ENCODE measurements around the gene RPS28.
A peak's percentile ranks its signal among the peaks of the same experiment; 100 is the strongest.

Gene RPS28

DNA sequence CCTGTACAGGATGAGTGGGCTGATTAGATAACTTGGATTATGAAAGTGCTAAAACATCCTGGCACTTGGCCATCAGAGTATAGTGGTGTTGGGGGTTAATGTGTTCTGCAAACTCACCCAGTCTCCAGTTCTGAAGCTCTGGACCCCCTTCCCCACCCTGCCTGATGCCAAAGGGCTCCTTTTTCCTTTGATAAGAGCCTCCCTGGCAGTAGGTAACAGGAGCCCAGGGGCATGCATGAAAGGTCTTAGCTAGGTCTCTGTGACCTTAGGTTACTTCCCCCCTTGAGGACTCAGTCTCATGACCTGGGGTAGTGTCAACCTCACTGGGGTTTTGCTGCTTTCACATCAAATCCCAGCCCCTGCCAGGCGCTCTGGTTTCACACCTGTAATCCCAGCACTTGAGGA lies 2.5 kb downstream of the RPS28 start:
- no peak overlapping the region for H3K4me3 ChIP-seq (ENCODE audit: low read depth, low read length)
- no peak for DNase-seq (ENCODE audit: low read depth)
- TF ChIP-seq, protein P1, sequence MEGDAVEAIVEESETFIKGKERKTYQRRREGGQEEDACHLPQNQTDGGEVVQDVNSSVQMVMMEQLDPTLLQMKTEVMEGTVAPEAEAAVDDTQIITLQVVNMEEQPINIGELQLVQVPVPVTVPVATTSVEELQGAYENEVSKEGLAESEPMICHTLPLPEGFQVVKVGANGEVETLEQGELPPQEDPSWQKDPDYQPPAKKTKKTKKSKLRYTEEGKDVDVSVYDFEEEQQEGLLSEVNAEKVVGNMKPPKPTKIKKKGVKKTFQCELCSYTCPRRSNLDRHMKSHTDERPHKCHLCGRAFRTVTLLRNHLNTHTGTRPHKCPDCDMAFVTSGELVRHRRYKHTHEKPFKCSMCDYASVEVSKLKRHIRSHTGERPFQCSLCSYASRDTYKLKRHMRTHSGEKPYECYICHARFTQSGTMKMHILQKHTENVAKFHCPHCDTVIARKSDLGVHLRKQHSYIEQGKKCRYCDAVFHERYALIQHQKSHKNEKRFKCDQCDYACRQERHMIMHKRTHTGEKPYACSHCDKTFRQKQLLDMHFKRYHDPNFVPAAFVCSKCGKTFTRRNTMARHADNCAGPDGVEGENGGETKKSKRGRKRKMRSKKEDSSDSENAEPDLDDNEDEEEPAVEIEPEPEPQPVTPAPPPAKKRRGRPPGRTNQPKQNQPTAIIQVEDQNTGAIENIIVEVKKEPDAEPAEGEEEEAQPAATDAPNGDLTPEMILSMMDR (conservative IDR thresholded peaks at IDR 0.05; ENCODE audit: low read depth, low read length): no peak

DNA sequence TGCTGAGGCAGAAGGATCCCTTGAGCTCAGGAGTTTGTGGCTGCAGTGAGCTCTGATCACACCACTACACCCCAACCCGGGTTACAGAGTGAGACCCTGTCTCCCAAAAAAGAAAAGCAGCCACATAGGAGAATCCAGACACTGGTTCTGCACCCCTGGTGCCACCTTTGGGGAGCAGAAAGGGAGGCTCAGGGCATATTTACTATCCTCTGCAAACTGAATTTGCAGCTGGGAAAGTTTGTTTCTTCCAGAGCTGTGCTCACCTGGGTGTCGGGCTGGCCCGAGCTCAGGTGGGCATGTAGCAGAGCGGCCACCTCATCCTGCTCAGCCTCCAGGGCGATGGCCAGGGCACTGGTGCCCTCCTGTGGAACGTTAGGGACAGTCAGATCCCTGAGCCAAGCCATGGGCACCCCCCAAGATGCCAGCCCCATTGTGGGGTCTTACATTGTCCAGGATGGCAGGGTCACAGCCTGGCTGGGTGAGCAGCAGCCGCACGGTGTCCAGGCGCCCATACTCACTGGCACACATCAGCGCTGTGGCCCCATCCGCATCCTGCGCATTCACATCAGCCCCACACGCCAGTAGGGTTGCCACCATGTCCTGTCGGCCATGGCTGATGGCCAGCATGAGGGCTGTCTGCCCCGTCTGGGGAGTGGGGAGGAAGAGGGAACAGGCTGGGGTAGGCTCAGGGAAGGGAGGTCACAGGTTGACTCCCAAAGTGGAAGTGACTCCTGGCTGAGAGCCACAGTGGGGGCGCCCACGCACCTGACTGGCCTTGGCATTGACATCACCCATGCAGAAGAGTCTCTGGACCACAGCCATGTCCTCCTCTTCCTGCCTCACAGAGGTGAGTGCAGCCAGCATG lies 3.1 kb downstream of the RPS28 start:
- TF ChIP-seq, protein P1 (conservative IDR thresholded peaks at IDR 0.05; ENCODE audit: low read depth, low read length): peak; percentile 4
- no peak overlapping the region for H3K4me3 ChIP-seq (ENCODE audit: low read depth, low read length)
- DNase-seq (ENCODE audit: low read depth): no peak

DNA sequence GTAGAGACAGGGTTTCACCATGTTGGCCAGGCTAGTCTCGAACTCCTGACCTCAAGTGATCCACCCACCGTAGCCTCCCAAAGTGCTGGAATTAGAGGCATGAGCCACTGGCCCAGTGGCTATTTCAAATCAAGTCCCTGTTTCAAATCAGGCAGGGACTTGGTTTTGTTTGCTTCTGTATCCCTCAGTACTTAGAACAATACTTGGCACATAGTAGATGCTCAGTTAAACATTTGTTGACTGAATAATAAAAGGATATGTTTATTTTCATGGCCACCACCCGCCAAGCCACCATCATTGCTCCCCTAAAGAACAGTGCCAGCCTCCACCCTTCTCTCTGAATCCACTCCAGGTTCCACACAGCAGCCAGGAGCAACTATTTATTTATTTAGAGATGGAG lies 4.2 kb downstream of the RPS28 start:
- no peak overlapping the region for H3K4me3 ChIP-seq (ENCODE audit: low read depth, low read length)
- no peak for DNase-seq (ENCODE audit: low read depth)
- TF ChIP-seq, protein P1 (conservative IDR thresholded peaks at IDR 0.05; ENCODE audit: low read depth, low read length): no peak

DNA sequence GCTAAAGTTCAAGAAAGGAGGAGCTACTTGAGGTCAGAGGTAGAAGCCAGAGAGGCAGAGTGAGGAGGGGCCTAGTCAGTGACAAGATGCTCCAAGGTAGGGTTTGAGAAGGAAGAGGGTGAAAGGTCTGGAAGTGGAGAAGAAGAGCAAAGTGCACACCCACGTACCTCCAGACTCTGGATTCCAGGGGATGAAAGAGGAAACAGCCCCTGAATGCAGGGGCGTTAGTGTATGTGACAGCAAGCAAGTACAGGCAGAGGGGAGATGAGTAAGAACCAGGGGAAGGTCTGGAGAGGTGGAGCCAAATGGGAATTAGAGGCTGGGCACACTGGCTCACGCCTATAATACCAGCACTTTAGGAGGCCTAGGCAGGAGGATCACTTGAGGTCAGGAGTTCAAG lies 8.7 kb downstream of the RPS28 start:
- TF ChIP-seq, protein P1 (conservative IDR thresholded peaks at IDR 0.05; ENCODE audit: low read depth, low read length): no peak
- DNase-seq (ENCODE audit: low read depth): no peak
- no peak overlapping the region for H3K4me3 ChIP-seq (ENCODE audit: low read depth, low read length)

DNA sequence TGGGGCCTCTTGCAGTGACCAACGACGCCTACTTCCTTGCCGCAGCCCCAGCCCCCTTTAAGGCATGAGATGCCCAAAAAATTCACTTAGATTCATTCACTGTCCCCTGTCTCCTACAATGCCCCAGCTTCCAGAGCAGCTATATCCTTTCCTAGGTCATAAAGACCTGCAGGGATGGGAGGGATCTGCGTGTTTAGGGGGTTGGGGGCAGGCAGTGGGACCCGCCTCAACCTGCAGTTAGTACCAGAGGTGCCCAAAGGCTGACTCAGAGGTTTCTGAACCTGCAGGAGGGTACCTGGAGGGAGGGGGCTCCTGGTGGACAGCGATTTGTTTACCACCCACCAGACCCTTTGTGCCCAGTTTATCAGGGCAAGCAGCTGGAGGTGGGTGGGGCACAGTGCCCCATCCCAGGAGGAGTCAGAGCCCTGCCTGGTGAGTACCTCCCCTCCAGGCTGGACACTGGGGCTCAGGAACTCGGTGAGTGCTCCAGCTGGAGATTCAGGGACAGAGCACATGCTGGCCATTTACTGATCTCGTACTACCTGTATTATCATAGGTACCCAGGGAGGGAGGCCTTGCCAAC lies 10.1 kb downstream of the RPS28 start:
- TF ChIP-seq, protein P1 (conservative IDR thresholded peaks at IDR 0.05; ENCODE audit: low read depth, low read length): no peak
- H3K4me3 ChIP-seq (ENCODE audit: low read depth, low read length): no peak overlapping the region
- no peak for DNase-seq (ENCODE audit: low read depth)

DNA sequence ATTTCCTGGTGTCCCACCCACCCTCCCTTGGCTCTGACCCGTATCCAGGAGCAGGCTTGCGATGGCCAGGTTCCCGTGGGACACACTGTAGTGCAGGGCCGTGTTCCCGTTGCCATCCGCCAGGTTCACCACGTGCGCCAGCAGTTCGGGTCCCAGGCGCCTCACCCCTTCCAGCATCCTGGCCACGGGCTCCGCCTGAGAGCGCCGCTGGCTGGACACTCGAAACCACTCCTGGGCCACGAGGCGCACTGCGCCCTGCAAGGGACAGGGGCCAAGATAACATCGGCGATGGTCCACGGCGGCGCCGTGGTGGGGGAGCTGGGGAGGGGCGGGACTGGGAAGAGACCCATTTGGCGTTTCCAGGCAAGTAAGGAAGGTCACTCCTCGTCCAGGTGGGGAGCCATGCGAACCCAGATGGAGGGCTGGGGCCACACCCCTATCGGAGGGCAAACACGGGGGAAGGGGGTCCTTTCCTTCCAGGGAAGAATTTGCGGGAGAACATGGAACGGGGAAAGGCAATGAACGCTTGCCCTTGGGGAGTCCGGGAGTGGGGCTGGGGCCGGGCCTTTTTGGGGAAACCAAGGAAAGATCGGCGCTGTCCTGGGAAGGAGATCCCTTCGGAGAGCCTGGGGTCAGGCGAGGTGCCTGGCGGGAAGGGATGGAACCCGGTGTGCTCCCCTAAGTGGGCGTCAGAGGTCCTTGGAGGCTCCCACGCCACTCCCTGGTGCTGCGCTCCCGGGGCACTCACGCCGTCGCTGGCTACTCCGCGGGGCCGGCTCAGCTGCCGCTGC lies 11.9 kb downstream of the RPS28 start:
- no peak overlapping the region for H3K4me3 ChIP-seq (ENCODE audit: low read depth, low read length)
- DNase-seq (ENCODE audit: low read depth): no peak
- TF ChIP-seq, protein P1 (conservative IDR thresholded peaks at IDR 0.05; ENCODE audit: low read depth, low read length): no peak

Measured in choroid plexus epithelial cell (primary cell).